ENCODE data around the gene RNF144B. TPM values are rescaled to one million over a fixed set of nuclear protein-coding genes. Genes with fewer than 3 reads are reported as not detected.

RNF144B gene
- total RNA-seq, 4 donors from 2014 or later, result 1.4 to 14.9 (median 2.4) TPM

- H3K36me3 ChIP-seq, result no peaks in the 10 kb centered on the region
These were observed 124.1 kb downstream of the RNF144B start for GRCh38 chr6:18511211-18511610.

GRCh38 chr6:18513253-18513798, 126.2 kb downstream of the RNF144B start:
- H3K27ac ChIP-seq, result no peak overlapping the region
- TF ChIP-seq CTCF (IDR thresholded peaks at IDR 0.05), result no peak
- no peak for TF ChIP-seq POLR2A (IDR thresholded peaks at IDR 0.05)
- DNase-seq, result no peak
- H3K4me3 ChIP-seq, result no peak overlapping the region
- no peaks in the 10 kb centered on the region for H3K27me3 ChIP-seq
- H3K4me1 ChIP-seq, result no peaks in the 10 kb centered on the region
- no peaks in the 10 kb centered on the region for H3K36me3 ChIP-seq
- H3K9me3 ChIP-seq, result no peaks in the 10 kb centered on the region

More at GRCh38 chr6:18511211-18511610, 124.1 kb downstream of the RNF144B start:
- H3K4me1 ChIP-seq, result no peaks in the 10 kb centered on the region
- H3K27me3 ChIP-seq, result no peaks in the 10 kb centered on the region
- DNase-seq, result no peak
- no peak overlapping the region for H3K4me3 ChIP-seq
- H3K27ac ChIP-seq, result no peak overlapping the region
- no peak for TF ChIP-seq POLR2A (IDR thresholded peaks at IDR 0.05)
- TF ChIP-seq CTCF (IDR thresholded peaks at IDR 0.05), result no peak
- no peaks in the 10 kb centered on the region for H3K9me3 ChIP-seq

GRCh38 chr6:18514180-18514579, 127.0 kb downstream of the RNF144B start:
- Histone ChIP-seq H3K4me1 (no peaks in the 10 kb centered on the region), H3K4me3 (no peak overlapping the region), H3K27ac (no peak overlapping the region), H3K9me3 (no peaks in the 10 kb centered on the region), H3K36me3 (no peaks in the 10 kb centered on the region), H3K27me3 (no peaks in the 10 kb centered on the region)
- no peak for DNase-seq
- no peak for TF ChIP-seq POLR2A (IDR thresholded peaks at IDR 0.05)
- no peak for TF ChIP-seq CTCF (IDR thresholded peaks at IDR 0.05)

- no peak for TF ChIP-seq POLR2A (IDR thresholded peaks at IDR 0.05)
- no peak overlapping the region for H3K27ac ChIP-seq
- DNase-seq, result no peak
- H3K27me3 ChIP-seq, result no peaks in the 10 kb centered on the region
- no peaks in the 10 kb centered on the region for H3K9me3 ChIP-seq
- no peaks in the 10 kb centered on the region for H3K36me3 ChIP-seq
- no peak overlapping the region for H3K4me3 ChIP-seq
- no peaks in the 10 kb centered on the region for H3K4me1 ChIP-seq
These were observed 128.6 kb downstream of the RNF144B start for GRCh38 chr6:18515767-18516166.

Other genes with a start within 250 kb of the RNF144B start
- 10 to 100 TPM; 16.3 to 50.8 (median 26.4) TPM for gene TPMT, start 232.3 kb upstream of the RNF144B start, total RNA-seq
- 10 to 100 TPM; 15.1 to 22.1 (median 19.1) TPM for gene KDM1B, start 231.9 kb upstream of the RNF144B start, total RNA-seq
- gene DEK, start 122.8 kb upstream of the RNF144B start, total RNA-seq, result 100 to 1,000 TPM in 3 of 4 donors, 10 to 100 TPM in 1; 93.1 to 140 (median 127) TPM